ENCODE results near the gene FHIT. TPM values are rescaled to one million over a fixed set of nuclear protein-coding genes. Genes with fewer than 3 reads are reported as not detected.

The FHIT gene
- total and polyA plus RNA-seq, 8 donors, result 1.8 to 10.6 (median 7.1) TPM

DNA sequence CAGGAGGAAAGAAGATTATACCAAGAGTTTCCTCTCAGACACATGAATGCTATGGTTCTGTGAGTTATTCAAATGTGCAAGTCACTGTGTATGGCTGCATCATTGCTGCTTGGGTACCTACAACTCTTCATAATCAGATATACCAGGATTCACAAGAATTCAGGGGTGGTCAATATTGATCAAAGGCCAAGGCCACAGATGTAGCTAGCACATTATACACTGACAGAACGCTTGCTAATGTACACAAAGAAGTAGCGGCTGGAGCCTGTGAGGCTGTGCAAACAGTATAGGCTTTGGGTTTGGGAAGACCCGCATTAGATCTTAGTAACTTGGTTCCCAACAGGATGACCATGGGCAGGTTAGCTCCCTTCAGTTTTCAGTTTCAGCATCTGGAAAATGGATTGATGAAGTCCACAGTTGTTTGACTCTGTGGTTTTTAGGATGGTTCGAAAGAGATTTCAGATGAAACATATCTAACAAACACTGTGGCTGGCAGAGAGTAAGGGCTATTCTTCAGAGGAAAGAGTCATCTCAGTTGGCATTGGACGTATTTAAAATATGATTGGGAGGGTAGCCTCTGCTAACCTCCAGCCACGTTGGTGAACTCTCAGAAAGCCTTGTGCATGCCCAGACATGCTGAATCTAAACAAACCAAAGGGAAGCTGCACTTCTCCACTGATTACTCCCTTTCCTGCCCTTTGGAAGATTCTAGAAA is 1452.7 kb downstream of the FHIT start:
- TF ChIP-seq, protein P1, sequence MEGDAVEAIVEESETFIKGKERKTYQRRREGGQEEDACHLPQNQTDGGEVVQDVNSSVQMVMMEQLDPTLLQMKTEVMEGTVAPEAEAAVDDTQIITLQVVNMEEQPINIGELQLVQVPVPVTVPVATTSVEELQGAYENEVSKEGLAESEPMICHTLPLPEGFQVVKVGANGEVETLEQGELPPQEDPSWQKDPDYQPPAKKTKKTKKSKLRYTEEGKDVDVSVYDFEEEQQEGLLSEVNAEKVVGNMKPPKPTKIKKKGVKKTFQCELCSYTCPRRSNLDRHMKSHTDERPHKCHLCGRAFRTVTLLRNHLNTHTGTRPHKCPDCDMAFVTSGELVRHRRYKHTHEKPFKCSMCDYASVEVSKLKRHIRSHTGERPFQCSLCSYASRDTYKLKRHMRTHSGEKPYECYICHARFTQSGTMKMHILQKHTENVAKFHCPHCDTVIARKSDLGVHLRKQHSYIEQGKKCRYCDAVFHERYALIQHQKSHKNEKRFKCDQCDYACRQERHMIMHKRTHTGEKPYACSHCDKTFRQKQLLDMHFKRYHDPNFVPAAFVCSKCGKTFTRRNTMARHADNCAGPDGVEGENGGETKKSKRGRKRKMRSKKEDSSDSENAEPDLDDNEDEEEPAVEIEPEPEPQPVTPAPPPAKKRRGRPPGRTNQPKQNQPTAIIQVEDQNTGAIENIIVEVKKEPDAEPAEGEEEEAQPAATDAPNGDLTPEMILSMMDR (IDR thresholded peaks at IDR 0.05), result no peak
- TF ChIP-seq EP300 (IDR thresholded peaks at IDR 0.05), result no peak
- TF ChIP-seq POLR2A (IDR thresholded peaks at IDR 0.05), result no peak
- no peak for TF ChIP-seq POLR2AphosphoS5 (IDR thresholded peaks at IDR 0.05)
- H3K36me3 ChIP-seq, result no peaks in the 10 kb centered on the region
- H3K27ac ChIP-seq, result no peak overlapping the region
- DNase-seq, result no peak
- H3K4me3 ChIP-seq, result no peak overlapping the region
- WGBS, 5 donors, result 62 to 80% (median 75%) methylated on average over 6 of the region's 6 CpGs
- H3K9me3 ChIP-seq, result no peaks in the 10 kb centered on the region
- H3K4me1 ChIP-seq, result no peaks in the 10 kb centered on the region
- H3K27me3 ChIP-seq, result no peaks in the 10 kb centered on the region
- intact Hi-C loops (cut with DNase I; ENCODE audit: low total_unique reads), result no loop called here

DNA sequence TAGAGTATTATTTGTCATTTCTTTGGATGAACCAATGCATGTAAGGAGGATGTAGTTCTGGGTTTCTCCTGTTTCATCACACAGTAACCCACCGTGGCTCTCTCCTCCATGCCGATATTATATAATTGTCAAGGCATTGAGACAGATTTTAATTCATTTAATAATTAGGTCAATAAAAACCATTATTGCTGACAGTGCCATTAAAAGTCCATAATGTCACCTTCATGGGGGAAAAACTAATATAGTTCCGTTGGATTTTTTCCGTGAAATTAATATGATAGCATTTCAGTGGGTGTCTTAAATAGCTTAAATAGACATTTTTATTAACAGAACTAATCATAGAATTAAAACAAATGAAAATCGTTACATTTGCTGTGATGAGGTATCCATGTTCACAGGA is 1453.7 kb downstream of the FHIT start:
- WGBS, 5 donors, result 94 to 98% (median 97%) methylated on average over 5 of the region's 5 CpGs
- H3K36me3 ChIP-seq, result no peaks in the 10 kb centered on the region
- H3K27ac ChIP-seq, result no peak overlapping the region
- H3K27me3 ChIP-seq, result no peaks in the 10 kb centered on the region
- H3K9me3 ChIP-seq, result no peaks in the 10 kb centered on the region
- no peak for DNase-seq
- intact Hi-C loops (cut with DNase I; ENCODE audit: low total_unique reads), result no loop called here
- no peak overlapping the region for H3K4me3 ChIP-seq
- TF ChIP-seq, protein P1 (IDR thresholded peaks at IDR 0.05), result no peak
- no peak for TF ChIP-seq EP300 (IDR thresholded peaks at IDR 0.05)
- no peak for TF ChIP-seq POLR2AphosphoS5 (IDR thresholded peaks at IDR 0.05)
- TF ChIP-seq POLR2A (IDR thresholded peaks at IDR 0.05), result no peak
- H3K4me1 ChIP-seq, result no peaks in the 10 kb centered on the region

DNA sequence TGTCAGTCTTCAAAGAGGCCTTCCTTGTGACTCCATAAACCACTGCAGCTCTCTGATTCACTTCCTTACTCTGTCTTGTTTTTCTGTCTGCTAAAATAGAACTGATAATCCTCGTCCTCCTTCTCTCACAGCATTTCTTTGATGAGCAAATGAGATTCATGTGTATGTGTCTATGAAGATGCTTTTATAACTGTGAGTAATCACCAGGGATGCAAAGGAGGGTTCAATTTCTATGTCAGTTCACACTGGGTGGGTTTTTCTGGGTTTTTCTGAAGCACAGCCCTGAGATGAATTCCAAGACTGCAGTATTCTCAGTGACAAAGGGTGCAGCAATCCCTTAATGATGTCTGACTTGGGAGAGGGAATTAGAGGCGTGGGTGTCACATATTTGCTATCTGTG is 1454.8 kb downstream of the FHIT start:
- Histone ChIP-seq H3K4me1 (no peaks in the 10 kb centered on the region), H3K27ac (no peak overlapping the region), H3K36me3 (no peaks in the 10 kb centered on the region), H3K27me3 (no peaks in the 10 kb centered on the region), H3K9me3 (no peaks in the 10 kb centered on the region), H3K4me3 (no peak overlapping the region)
- no peak for DNase-seq
- intact Hi-C loops (cut with DNase I; ENCODE audit: low total_unique reads), result no loop called here
- TF ChIP-seq POLR2A (IDR thresholded peaks at IDR 0.05) (no peak), POLR2AphosphoS5 (IDR thresholded peaks at IDR 0.05) (no peak), EP300 (IDR thresholded peaks at IDR 0.05) (no peak)
- TF ChIP-seq, protein P1 (IDR thresholded peaks at IDR 0.05), result no peak
- 80 to 86% (median 83%) methylated on average over 2 of the region's 2 CpGs for WGBS, 5 donors

DNA sequence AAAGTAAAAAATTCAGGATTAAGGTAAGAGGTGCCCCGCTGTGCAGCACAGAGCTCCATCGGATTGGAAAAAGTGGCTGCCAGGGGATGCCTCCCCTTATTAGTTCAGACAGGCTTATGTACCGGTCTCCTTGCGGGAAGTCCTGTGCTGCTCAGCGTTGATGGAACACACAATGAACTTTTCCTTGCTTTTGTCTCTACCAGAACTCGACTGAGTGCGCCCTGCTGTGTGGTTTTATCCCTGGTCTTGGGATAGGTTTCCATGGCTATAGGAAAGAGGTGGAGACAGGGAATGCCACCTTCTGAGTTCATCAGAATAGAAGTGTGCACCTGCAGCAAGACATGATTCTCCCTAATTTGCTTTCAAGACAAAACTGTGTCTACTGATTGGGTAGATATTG is 1455.5 kb downstream of the FHIT start:
- H3K27me3 ChIP-seq, result no peaks in the 10 kb centered on the region
- intact Hi-C loops (cut with DNase I; ENCODE audit: low total_unique reads), result no loop called here
- no peaks in the 10 kb centered on the region for H3K4me1 ChIP-seq
- 89 to 98% (median 96%) methylated on average over 7 of the region's 7 CpGs for WGBS, 5 donors
- H3K27ac ChIP-seq, result no peak overlapping the region
- DNase-seq, result no peak
- H3K36me3 ChIP-seq, result no peaks in the 10 kb centered on the region
- H3K9me3 ChIP-seq, result no peaks in the 10 kb centered on the region
- no peak overlapping the region for H3K4me3 ChIP-seq
- TF ChIP-seq POLR2A (IDR thresholded peaks at IDR 0.05) (no peak), EP300 (IDR thresholded peaks at IDR 0.05) (no peak), POLR2AphosphoS5 (IDR thresholded peaks at IDR 0.05) (no peak)
- TF ChIP-seq, protein P1 (IDR thresholded peaks at IDR 0.05), result no peak
